Measurements from ENCODE around the gene ADARB2.

The ADARB2 gene

DNA sequence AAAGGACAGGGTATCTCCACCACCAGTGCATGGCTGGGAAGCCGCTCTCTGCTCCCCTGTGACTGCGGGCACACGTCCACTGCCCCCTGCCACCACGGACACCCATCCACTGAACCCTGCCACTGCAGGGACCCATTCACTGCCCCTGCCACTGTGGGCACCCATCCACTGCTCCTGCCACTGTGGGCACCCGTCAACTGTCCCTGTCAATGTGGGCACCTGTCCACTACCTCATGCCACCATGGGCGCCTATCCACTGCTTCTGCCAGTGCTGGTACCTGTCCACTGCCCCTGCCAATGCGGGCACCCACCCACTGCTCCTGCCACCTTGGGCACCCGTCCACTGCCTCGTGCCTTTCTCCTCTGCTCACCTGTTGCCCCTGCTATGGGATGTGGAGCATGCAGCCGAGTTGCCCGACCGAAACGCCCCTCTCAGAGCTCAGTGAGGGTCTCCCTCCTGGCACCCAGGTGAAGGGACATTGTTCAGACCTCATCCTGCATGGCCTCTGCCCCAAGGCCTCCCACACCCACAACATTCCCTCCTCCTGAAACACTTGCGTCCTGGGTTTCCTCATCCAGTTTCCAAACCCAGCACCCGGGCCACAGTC is 207.4 kb downstream of the ADARB2 start:
- H3K4me3 Mint-ChIP-seq: no peak overlapping the region
- peaks cover 14% of the 10 kb centered on the region for H3K27me3 Mint-ChIP-seq
- no peaks in the 10 kb centered on the region for H3K36me3 Mint-ChIP-seq (ENCODE audit: low read depth)
- ATAC-seq: no peak
- no peak overlapping the region for H3K27ac Mint-ChIP-seq
- no peak for DNase-seq
- H3K4me1 Mint-ChIP-seq: no peaks in the 10 kb centered on the region
- H3K9me3 Mint-ChIP-seq: no peaks in the 10 kb centered on the region

- H3K4me3 Mint-ChIP-seq: no peak overlapping the region
- ATAC-seq: no peak
- no peak for DNase-seq
- no peaks in the 10 kb centered on the region for H3K9me3 Mint-ChIP-seq
- H3K27me3 Mint-ChIP-seq: peaks cover 11% of the 10 kb centered on the region
- no peak overlapping the region for H3K27ac Mint-ChIP-seq
- no peaks in the 10 kb centered on the region for H3K4me1 Mint-ChIP-seq
- H3K36me3 Mint-ChIP-seq (ENCODE audit: low read depth): no peaks in the 10 kb centered on the region
These were observed 209.4 kb downstream of the ADARB2 start for GRCh38 chr10:1527951-1528350.

DNA sequence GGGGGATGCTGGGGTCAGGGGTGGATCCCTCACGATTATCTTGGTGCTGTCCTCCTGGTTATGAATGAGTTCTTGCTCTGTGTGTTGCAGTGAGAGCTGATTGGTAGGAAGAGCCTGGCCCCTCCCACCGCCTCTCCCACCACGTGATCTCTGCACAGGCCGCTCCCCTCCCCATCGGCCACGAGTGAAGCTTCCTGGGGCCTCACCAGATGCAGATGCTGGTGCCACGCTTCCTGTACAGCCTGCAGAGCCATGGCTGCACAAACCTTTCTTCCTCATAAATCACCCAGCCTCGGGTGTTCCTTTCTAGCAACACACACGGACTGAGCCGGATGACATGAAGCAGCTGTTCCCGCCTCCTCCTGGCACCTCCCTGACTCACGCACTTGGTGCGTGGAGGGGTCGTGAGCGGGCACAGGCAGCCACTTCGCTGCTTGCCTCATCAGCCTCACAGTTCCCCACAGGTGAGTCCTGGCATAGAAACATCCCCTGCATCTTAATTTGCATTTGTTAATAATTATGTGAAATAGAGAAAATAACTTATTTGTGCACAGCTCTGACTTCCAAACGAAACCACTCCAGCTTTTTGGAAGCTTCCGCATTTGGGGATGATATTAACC is 210.8 kb downstream of the ADARB2 start:
- Mint-ChIP-seq H3K27ac (no peak overlapping the region), H3K36me3 (ENCODE audit: low read depth) (no peaks in the 10 kb centered on the region), H3K27me3 (peaks cover 11% of the 10 kb centered on the region), H3K9me3 (no peaks in the 10 kb centered on the region), H3K4me3 (no peak overlapping the region), H3K4me1 (no peaks in the 10 kb centered on the region)
- ATAC-seq (no peak), DNase-seq (no peak)

- no peak overlapping the region for H3K4me3 Mint-ChIP-seq
- no peaks in the 10 kb centered on the region for H3K36me3 Mint-ChIP-seq (ENCODE audit: low read depth)
- no peaks in the 10 kb centered on the region for H3K4me1 Mint-ChIP-seq
These were observed 211.8 kb downstream of the ADARB2 start for GRCh38 chr10:1525354-1526162.

DNA sequence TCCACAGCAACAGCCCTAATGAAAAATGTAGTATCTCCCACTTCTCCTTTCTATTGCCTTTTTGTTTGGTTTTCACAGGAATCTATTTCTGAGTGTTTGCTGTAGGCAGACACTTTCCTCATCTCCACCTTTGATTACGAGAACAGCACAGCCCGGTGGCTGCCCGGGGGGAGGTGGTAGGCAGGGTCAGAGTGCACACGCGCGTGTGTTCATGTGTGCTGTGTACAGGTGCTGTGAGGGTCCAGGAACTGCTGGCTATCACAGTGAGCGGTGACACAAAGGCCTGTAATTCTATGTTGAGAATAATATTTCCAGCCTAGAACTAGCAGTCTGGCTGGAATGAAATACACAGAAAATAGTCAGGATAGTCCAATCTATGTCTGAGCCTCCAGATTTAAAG is 212.8 kb downstream of the ADARB2 start:
- no peaks in the 10 kb centered on the region for H3K9me3 Mint-ChIP-seq
- no peak for DNase-seq
- H3K4me1 Mint-ChIP-seq: no peaks in the 10 kb centered on the region
- peaks cover 2% of the 10 kb centered on the region for H3K27me3 Mint-ChIP-seq
- no peak overlapping the region for H3K4me3 Mint-ChIP-seq
- H3K27ac Mint-ChIP-seq: no peak overlapping the region
- no peak for ATAC-seq
- H3K36me3 Mint-ChIP-seq (ENCODE audit: low read depth): no peaks in the 10 kb centered on the region

More at GRCh38 chr10:1525354-1526162, 211.8 kb downstream of the ADARB2 start:
- no peaks in the 10 kb centered on the region for H3K9me3 Mint-ChIP-seq
- ATAC-seq: no peak
- no peak for DNase-seq
- H3K27ac Mint-ChIP-seq: no peak overlapping the region
- H3K27me3 Mint-ChIP-seq: peaks cover 10% of the 10 kb centered on the region

DNA sequence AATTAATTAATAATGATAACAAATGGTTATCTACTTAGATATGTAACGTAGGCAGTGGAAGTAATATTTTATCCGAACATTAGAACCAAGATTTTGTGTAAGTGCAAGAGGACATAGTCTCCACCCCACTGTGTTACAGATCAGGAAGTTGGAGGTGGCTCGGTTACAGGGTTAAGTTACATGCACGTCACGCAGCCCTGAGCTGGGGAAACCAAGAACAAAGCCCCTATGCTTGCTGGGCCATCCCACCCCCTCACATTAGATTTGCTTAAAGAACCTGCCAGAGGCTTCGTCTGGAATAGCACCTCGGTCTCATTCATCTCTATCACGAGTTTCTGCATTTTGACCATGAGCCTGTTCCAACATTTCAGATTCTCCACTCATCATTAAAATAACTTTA is 214.1 kb downstream of the ADARB2 start:
- Mint-ChIP-seq H3K27ac (no peak overlapping the region), H3K4me3 (no peak overlapping the region), H3K27me3 (no peaks in the 10 kb centered on the region), H3K9me3 (no peaks in the 10 kb centered on the region), H3K4me1 (no peaks in the 10 kb centered on the region), H3K36me3 (ENCODE audit: low read depth) (no peaks in the 10 kb centered on the region)
- ATAC-seq (no peak), DNase-seq (no peak)

- no peaks in the 10 kb centered on the region for H3K4me1 Mint-ChIP-seq
- no peak for DNase-seq
- no peaks in the 10 kb centered on the region for H3K36me3 Mint-ChIP-seq (ENCODE audit: low read depth)
- no peak overlapping the region for H3K4me3 Mint-ChIP-seq
- H3K27ac Mint-ChIP-seq: no peak overlapping the region
- H3K27me3 Mint-ChIP-seq: no peaks in the 10 kb centered on the region
- H3K9me3 Mint-ChIP-seq: no peaks in the 10 kb centered on the region
- no peak for ATAC-seq
These were observed 215.1 kb downstream of the ADARB2 start for GRCh38 chr10:1522237-1522636.

GRCh38 chr10:1521741-1522140 is 215.6 kb downstream of the ADARB2 start:
- DNase-seq: no peak
- no peaks in the 10 kb centered on the region for H3K36me3 Mint-ChIP-seq (ENCODE audit: low read depth)
- H3K27me3 Mint-ChIP-seq: no peaks in the 10 kb centered on the region
- no peak overlapping the region for H3K27ac Mint-ChIP-seq
- ATAC-seq: no peak
- H3K4me3 Mint-ChIP-seq: no peak overlapping the region
- no peaks in the 10 kb centered on the region for H3K4me1 Mint-ChIP-seq
- no peaks in the 10 kb centered on the region for H3K9me3 Mint-ChIP-seq

DNA sequence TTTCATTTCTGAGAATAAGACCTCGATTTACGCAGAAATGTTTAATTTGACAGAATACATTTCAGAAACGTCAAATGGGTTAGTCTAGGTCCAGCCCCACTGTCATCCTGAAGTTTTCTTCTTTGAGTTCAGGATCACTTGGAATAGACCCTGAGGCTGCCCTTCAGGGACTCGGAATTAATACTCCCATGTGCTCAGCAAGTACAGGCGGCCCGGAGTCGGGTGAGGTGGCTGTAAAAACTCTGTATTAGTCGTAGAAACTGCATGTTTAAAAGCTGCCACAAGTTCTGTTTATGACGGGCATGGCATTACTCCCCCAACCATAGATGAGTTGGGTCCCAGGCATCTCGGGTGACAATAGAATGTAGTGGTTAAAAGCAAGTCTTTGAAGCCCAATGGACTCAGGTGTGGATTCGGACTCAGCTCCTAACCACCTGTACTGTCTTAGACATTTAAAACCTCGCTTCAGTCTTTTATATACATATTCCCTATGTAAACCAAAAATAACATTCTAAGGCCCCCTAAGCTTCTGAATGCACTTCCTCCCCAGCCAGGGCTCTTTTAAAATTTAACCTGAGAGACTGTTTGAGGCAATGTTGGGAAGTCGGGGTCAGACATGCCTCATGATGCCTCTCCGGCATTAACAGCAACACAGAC is 216.3 kb downstream of the ADARB2 start:
- H3K27me3 Mint-ChIP-seq: no peaks in the 10 kb centered on the region
- H3K9me3 Mint-ChIP-seq: no peaks in the 10 kb centered on the region
- no peaks in the 10 kb centered on the region for H3K36me3 Mint-ChIP-seq (ENCODE audit: low read depth)
- no peak overlapping the region for H3K27ac Mint-ChIP-seq
- H3K4me1 Mint-ChIP-seq: no peaks in the 10 kb centered on the region
- H3K4me3 Mint-ChIP-seq: no peak overlapping the region
- DNase-seq (no peak), ATAC-seq (no peak)

- no peak for ATAC-seq
These were observed 217.9 kb downstream of the ADARB2 start for GRCh38 chr10:1519391-1519790.

GRCh38 chr10:1517684-1518083 is 219.6 kb downstream of the ADARB2 start:
- no peak for ATAC-seq
- H3K27ac Mint-ChIP-seq: no peak overlapping the region

More at GRCh38 chr10:1519391-1519790, 217.9 kb downstream of the ADARB2 start:
- Mint-ChIP-seq H3K9me3 (no peaks in the 10 kb centered on the region), H3K27me3 (no peaks in the 10 kb centered on the region), H3K36me3 (ENCODE audit: low read depth) (no peaks in the 10 kb centered on the region), H3K4me3 (no peak overlapping the region), H3K4me1 (no peaks in the 10 kb centered on the region), H3K27ac (no peak overlapping the region)
- no peak for DNase-seq

DNA sequence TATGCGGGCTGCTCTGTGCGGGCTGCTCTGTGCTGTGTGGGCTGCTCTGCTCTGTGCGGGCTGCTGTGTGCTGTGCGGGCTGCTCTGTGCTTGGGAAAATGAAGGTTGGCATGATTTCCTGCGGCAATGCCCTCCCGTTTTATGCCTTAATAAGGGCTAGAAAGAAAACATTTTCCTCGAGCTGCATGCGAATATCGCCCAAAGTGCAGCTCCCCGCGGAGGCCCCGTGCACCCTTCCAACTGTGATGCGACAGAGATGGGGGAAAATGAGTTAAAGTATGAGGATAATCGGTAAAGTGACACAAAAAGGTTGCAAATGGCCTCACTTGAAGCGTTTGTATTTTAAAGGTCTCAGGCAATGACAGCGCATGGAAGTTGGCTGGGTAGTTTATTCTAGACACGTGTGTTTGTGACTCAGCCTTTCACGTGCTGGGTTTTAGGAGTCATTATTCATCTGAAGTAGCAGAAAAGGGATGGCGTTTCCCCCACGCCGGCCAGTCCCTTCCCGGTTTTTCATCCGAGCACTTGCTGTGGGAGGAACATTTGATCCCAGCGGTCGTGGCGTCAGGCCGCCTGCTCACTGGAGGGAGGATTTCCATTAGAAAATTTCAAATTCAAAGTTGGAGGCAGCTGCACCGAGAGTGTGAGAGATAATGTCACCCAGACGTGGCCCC is 220.7 kb downstream of the ADARB2 start:
- Mint-ChIP-seq H3K4me3 (no peak overlapping the region), H3K9me3 (no peaks in the 10 kb centered on the region), H3K36me3 (ENCODE audit: low read depth) (no peaks in the 10 kb centered on the region), H3K27me3 (no peaks in the 10 kb centered on the region), H3K27ac (no peak overlapping the region), H3K4me1 (no peaks in the 10 kb centered on the region)
- ATAC-seq: no peak
- DNase-seq: no peak

More at GRCh38 chr10:1517684-1518083, 219.6 kb downstream of the ADARB2 start:
- H3K4me1 Mint-ChIP-seq: no peaks in the 10 kb centered on the region
- no peak overlapping the region for H3K4me3 Mint-ChIP-seq
- H3K9me3 Mint-ChIP-seq: no peaks in the 10 kb centered on the region
- H3K27me3 Mint-ChIP-seq: no peaks in the 10 kb centered on the region
- no peaks in the 10 kb centered on the region for H3K36me3 Mint-ChIP-seq (ENCODE audit: low read depth)
- DNase-seq: no peak

DNA sequence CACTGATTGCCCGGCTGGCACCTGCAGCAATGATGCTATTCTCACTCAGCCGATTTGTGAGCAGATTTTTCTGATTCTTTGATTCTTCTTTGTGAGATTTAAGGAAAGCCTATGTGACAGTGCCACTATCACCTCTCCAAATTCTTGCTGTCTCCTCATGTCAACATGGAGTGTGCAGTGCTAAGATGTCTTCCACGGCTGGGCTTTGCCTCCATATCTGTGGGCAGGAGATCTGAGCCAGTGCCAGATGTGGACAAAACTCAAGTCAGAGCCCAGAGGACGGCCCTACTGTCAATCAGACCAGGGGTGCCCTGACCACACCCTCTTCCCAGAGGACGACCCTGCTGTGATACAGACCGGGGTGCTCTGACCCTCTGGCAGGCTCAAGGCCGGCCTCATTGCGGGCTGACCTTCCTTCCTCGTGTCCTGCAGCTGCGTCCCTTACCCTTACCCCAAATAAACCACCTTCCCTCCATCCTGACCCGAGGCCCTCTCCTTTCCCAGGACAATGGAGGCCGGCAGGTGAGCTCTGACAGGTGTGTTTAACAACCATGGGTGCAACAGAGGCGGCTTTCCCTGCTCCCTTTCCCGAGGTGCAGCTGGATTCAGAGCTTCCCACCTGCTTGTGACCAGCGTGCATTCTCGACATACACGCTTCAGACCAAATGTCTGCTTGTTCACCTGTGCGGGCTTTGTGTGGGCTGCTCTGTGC is 221.4 kb downstream of the ADARB2 start:
- Mint-ChIP-seq H3K4me3 (no peak overlapping the region), H3K27me3 (no peaks in the 10 kb centered on the region), H3K36me3 (ENCODE audit: low read depth) (no peaks in the 10 kb centered on the region), H3K4me1 (no peaks in the 10 kb centered on the region), H3K27ac (no peak overlapping the region), H3K9me3 (no peaks in the 10 kb centered on the region)
- DNase-seq: no peak
- ATAC-seq: no peak

Data from activated naive CD8-positive, alpha-beta T cell treated with anti-CD3 and anti-CD28 coated beads, Interleukin-2, amount 50 U/mL, for 24 hours (primary cell).